H1 (cell line): ENCODE data around the gene SOX12. TPM values are rescaled to one million over a fixed set of nuclear protein-coding genes. Genes with fewer than 3 reads are reported as not detected.

ENCODE experiments used
- BRCA1 ChIP-seq: IDR thresholded peaks from 2 replicates; pipeline ENCODE4 v1.6.1; 2012; ENCODE audit warnings: low read depth, low read length, improper control_type of control experiment
- FOSL1 ChIP-seq: IDR thresholded peaks from 2 replicates; pipeline ENCODE4 v1.6.1; 2011; ENCODE audit warnings: mild to moderate bottlenecking, low read depth, low read length, moderate library complexity; ENCODE audit not compliant: insufficient read depth
- HDAC2 ChIP-seq, 2 experiments: fragments of 300-600 bp in 1 of 2; sonication (generic) in 1 of 2; IDR thresholded peaks; 2 replicates each; pipeline ENCODE4 v1.6.1; 2011 to 2012; ENCODE audit warnings: low read depth in 2 of 2, low read length in 2 of 2, mild to moderate bottlenecking in 2 of 2, moderate library complexity in 2 of 2, borderline replicate concordance in 1 of 2, inconsistent platforms in 1 of 2
- SRF ChIP-seq: IDR thresholded peaks from 2 replicates; pipeline ENCODE4 v1.6.1; 2011; ENCODE audit warnings: mild to moderate bottlenecking, low read depth, low read length, moderate library complexity
- TEAD4 ChIP-seq: IDR thresholded peaks from 2 replicates; pipeline ENCODE4 v1.6.1; 2012; ENCODE audit warnings: low read depth, low read length, inconsistent platforms, mixed read lengths
- polyA plus RNA-seq, 7 experiments: library from polyadenylated mRNA; depleted of rRNA in 3 of 7; stranded (reverse) in 5 of 7; unstranded in 2 of 7; fragments of >200 nt in 5 of 7; fragments of 200-250 nt in 2 of 7; gene quantifications; 1 replicate in 5 of 7; 2 replicates in 1 of 7; 4 replicates in 1 of 7; pipeline versions ENCODE4 v1.2.1 to v1.2.3, GENCODE V29; 2011 to 2013; ENCODE audit warnings: missing spikeins in 2 of 7, mixed read lengths in 2 of 7
- total RNA-seq: library from RNA; stranded (reverse); fragmentation: NEBNext Ultra II Directional; extraction: Animal tissue kit (Norgen Biotek cat#: 25700); gene quantifications from 2 replicates; pipeline ENCODE4 v1.2.1, GENCODE V29; 2021

The SOX12 gene
- total and polyA plus RNA-seq, 2 of the 8 experiments (the other 6 are each of a cell fraction or from before 2014, with no cell fraction given) = 6.4 to 63.0 TPM

GRCh38 chr20:361561-361960 is 36.2 kb downstream of the SOX12 start (continued):
- no peak for TF ChIP-seq FOSL1
- no peak for TF ChIP-seq BRCA1
- no peak for TF ChIP-seq HDAC2 (IDR thresholded peaks at IDR 0.05; ENCODE audit: borderline replicate concordance in 1 of 2, low read depth in 2 of 2, low read length in 2 of 2)
- TF ChIP-seq TEAD4 = no peak
- TF ChIP-seq SRF = no peak
